ENCODE results near the gene MACF1. TPM values are rescaled to one million over a fixed set of nuclear protein-coding genes. Genes with fewer than 3 reads are reported as not detected.

The MACF1 gene
- total RNA-seq, 4 donors from 2014 or later: 78.7 to 139 (median 113) TPM

DNA sequence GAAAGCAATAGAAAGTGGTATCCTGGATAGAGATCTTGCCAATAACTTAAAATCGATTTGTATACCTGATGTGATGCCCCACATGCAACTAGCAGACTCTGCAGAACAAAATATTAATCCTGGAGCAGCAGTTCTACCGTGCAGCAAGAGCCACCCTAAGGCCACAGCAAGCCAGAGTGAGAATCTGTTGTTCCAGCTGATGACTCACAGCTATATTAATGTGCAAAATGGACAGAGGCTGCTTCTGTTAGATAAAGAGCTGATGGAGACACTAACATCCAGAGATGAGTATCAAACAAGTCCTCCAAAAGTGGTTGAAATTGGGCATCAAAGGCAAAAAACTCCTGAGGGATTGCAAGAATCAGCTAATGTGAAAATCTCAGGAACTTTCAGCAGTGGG lies 127.8 kb downstream of the MACF1 start:
- Histone ChIP-seq H3K27ac (no peak overlapping the region), H3K4me3 (no peak overlapping the region), H3K4me1 (no peaks in the 10 kb centered on the region), H3K9me3 (no peaks in the 10 kb centered on the region), H3K27me3 (no peaks in the 10 kb centered on the region), H3K36me3 (peaks cover 0 to 66% of the 10 kb centered on the region in 2 donors)
- DNase-seq: no peak
- in situ Hi-C loops (cut with MboI; ENCODE audit: low sequenced_read_pairs in 4 of 4): no loop called here
- TF ChIP-seq POLR2A (IDR thresholded peaks at IDR 0.05): no peak
- no peak for TF ChIP-seq CTCF (IDR thresholded peaks at IDR 0.05 in 4 of 5, conservative IDR thresholded peaks at IDR 0.05 in 1 of 5)
- intact Hi-C loops (cut with DNase I; ENCODE audit: low total_unique reads): no loop called here
- ATAC-seq: no peak

DNA sequence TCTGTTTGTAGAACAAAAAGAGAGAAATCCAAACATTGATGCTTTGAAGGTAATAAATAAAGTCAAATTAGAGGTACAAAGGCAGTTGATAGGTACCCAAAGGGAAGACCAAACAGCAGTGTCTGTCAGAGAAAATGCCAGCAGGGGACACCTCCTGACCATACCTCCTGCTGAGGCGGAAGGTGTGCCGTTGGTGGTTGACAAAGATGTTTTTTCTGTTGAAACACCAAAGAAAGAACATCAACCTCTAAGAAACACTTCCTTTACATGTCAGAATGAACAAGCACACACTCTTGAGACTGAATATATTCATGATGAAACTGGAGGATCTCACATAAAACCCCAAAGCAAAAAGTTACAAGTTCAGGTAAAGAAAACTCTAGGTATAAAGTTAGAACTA lies 128.3 kb downstream of the MACF1 start:
- Histone ChIP-seq H3K4me1 (no peaks in the 10 kb centered on the region), H3K36me3 (peaks cover 0 to 65% of the 10 kb centered on the region in 2 donors), H3K4me3 (no peak overlapping the region), H3K27ac (no peak overlapping the region), H3K27me3 (no peaks in the 10 kb centered on the region), H3K9me3 (no peaks in the 10 kb centered on the region)
- TF ChIP-seq CTCF (IDR thresholded peaks at IDR 0.05 in 4 of 5, conservative IDR thresholded peaks at IDR 0.05 in 1 of 5) (no peak), POLR2A (IDR thresholded peaks at IDR 0.05) (no peak)
- DNase-seq: no peak
- ATAC-seq: no peak
- in situ Hi-C loops (cut with MboI; ENCODE audit: low sequenced_read_pairs in 4 of 4) (no loop called here), intact Hi-C loops (cut with DNase I; ENCODE audit: low total_unique reads) (no loop called here)

DNA sequence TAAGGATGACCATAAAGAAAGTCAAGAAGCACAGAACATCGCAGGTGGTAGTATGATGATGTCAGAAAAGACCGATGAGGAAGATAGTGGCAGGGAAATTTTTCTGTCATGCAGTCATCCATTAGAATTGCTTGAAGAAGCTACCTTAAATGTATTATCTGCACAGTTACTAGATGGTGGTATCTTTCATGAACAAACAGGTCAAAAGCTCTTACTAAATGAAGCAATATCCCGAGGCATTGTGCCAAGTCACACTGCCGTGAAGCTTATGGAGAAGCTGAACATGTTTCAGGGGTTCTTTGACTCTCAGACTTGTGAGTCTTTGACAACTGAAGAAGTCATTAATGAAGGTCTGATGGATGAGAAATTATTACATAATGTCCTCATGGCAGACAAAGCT lies 128.8 kb downstream of the MACF1 start:
- Histone ChIP-seq H3K36me3 (peaks cover 0 to 65% of the 10 kb centered on the region in 2 donors), H3K4me3 (no peak overlapping the region), H3K9me3 (no peaks in the 10 kb centered on the region), H3K27ac (no peak overlapping the region), H3K4me1 (no peaks in the 10 kb centered on the region), H3K27me3 (no peaks in the 10 kb centered on the region)
- ATAC-seq (no peak), DNase-seq (no peak)
- in situ Hi-C loops (cut with MboI; ENCODE audit: low sequenced_read_pairs in 4 of 4): no loop called here
- TF ChIP-seq CTCF (IDR thresholded peaks at IDR 0.05 in 4 of 5, conservative IDR thresholded peaks at IDR 0.05 in 1 of 5) (no peak), POLR2A (IDR thresholded peaks at IDR 0.05) (no peak)
- intact Hi-C loops (cut with DNase I; ENCODE audit: low total_unique reads): no loop called here

GRCh38 chr1:39335216-39335615 lies 130.7 kb downstream of the MACF1 start:
- Histone ChIP-seq H3K4me3 (no peak overlapping the region), H3K27me3 (no peaks in the 10 kb centered on the region), H3K27ac (no peak overlapping the region), H3K36me3 (peaks cover 3 to 76% of the 10 kb centered on the region in 2 donors), H3K9me3 (no peaks in the 10 kb centered on the region), H3K4me1 (no peaks in the 10 kb centered on the region)
- in situ Hi-C loops (cut with MboI; ENCODE audit: low sequenced_read_pairs in 4 of 4) (no loop called here), intact Hi-C loops (cut with DNase I; ENCODE audit: low total_unique reads) (no loop called here)
- ATAC-seq (no peak), DNase-seq (no peak)
- no peak for TF ChIP-seq CTCF (IDR thresholded peaks at IDR 0.05 in 4 of 5, conservative IDR thresholded peaks at IDR 0.05 in 1 of 5)
- TF ChIP-seq POLR2A (IDR thresholded peaks at IDR 0.05): no peak

DNA sequence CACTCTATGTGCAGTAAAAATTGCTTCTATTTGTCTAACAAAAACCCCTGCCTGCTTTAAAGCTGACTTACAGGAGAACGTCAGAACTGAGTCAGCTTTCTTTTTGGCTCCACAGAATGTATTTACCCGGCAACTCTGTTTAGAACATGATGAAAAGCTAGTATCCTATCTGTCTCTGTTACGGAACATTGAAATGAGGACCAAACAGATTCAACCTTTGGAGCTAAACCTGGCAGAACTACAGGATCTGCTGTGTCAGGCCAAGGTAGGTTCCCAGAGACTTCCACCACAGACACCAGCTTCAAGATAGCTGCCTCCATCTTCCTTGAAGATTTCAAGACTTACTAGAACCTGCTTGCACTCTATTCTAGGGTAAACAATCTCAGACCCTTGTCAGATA lies 132.6 kb downstream of the MACF1 start:
- TF ChIP-seq CTCF (IDR thresholded peaks at IDR 0.05 in 4 of 5, conservative IDR thresholded peaks at IDR 0.05 in 1 of 5) (no peak), POLR2A (IDR thresholded peaks at IDR 0.05) (no peak)
- Histone ChIP-seq H3K9me3 (no peaks in the 10 kb centered on the region), H3K36me3 (peaks cover 3 to 79% of the 10 kb centered on the region in 2 donors), H3K4me1 (no peaks in the 10 kb centered on the region), H3K4me3 (no peak overlapping the region), H3K27me3 (no peaks in the 10 kb centered on the region), H3K27ac (no peak overlapping the region)
- no peak for ATAC-seq
- intact Hi-C loops (cut with DNase I; ENCODE audit: low total_unique reads) (no loop called here), in situ Hi-C loops (cut with MboI; ENCODE audit: low sequenced_read_pairs in 4 of 4) (no loop called here)
- DNase-seq: no peak

Data from gastrocnemius medialis (tissue), 4 donors.